ENCODE results near the gene CCDC3. TPM values are rescaled to one million over a fixed set of nuclear protein-coding genes. Genes with fewer than 3 reads are reported as not detected.

CCDC3 gene
- total RNA-seq, 1 experiment from 2014 or later: 2.8 TPM

- no peaks in the 10 kb centered on the region for H3K27me3 ChIP-seq (replicated peaks; ENCODE audit: insufficient read depth, low read depth, low read length, poor library complexity)
- POLR2A ChIA-PET (ENCODE audit: low non-redundant PET): no interaction called here
- H3K9me3 ChIP-seq (ENCODE audit: low read depth, low read length, poor library complexity, severe bottlenecking): no peaks in the 10 kb centered on the region
- CTCF ChIA-PET: no interaction called here
- H3K4me3 ChIP-seq (ENCODE audit: low read depth, low read length, poor library complexity, severe bottlenecking): no peak overlapping the region
- no peaks in the 10 kb centered on the region for H3K4me1 ChIP-seq (ENCODE audit: insufficient read depth, low read length, poor library complexity, severe bottlenecking)
- intact Hi-C loops (cut with micrococcal nuclease; ENCODE audit: unreplicated experiment): no loop called here
- no peaks in the 10 kb centered on the region for H3K36me3 ChIP-seq (ENCODE audit: insufficient read depth, low read length, poor library complexity, severe bottlenecking)
- no peak for TF ChIP-seq CTCF (conservative IDR thresholded peaks at IDR 0.05; ENCODE audit: low read depth, low read length)
- H3K27ac ChIP-seq (ENCODE audit: low read depth, low read length, poor library complexity, severe bottlenecking): no peak overlapping the region
- no TSS peak for BruUV-seq (replicated peaks)
- no peak for DNase-seq (ENCODE audit: low spot score)
These were observed 48.4 kb upstream of the CCDC3 start for GRCh38 chr10:13049774-13050420.

- no peak for DNase-seq (ENCODE audit: low spot score)
- H3K36me3 ChIP-seq (ENCODE audit: insufficient read depth, low read length, poor library complexity, severe bottlenecking): no peaks in the 10 kb centered on the region
- no peaks in the 10 kb centered on the region for H3K4me1 ChIP-seq (ENCODE audit: insufficient read depth, low read length, poor library complexity, severe bottlenecking)
- no peaks in the 10 kb centered on the region for H3K27me3 ChIP-seq (replicated peaks; ENCODE audit: insufficient read depth, low read depth, low read length, poor library complexity)
- H3K27ac ChIP-seq (ENCODE audit: low read depth, low read length, poor library complexity, severe bottlenecking): no peak overlapping the region
- ChIA-PET CTCF (no interaction called here), POLR2A (ENCODE audit: low non-redundant PET) (no interaction called here)
- TF ChIP-seq EZH2 (IDR thresholded peaks at IDR 0.05; ENCODE audit: borderline replicate concordance, low read depth, low read length, poor library complexity, severe bottlenecking) (no peak), CTCF (conservative IDR thresholded peaks at IDR 0.05; ENCODE audit: low read depth, low read length) (no peak)
- intact Hi-C loops (cut with micrococcal nuclease; ENCODE audit: unreplicated experiment): no loop called here
- no peaks in the 10 kb centered on the region for H3K9me3 ChIP-seq (ENCODE audit: low read depth, low read length, poor library complexity, severe bottlenecking)
- BruUV-seq (replicated peaks): no TSS peak
- no peak overlapping the region for H3K4me3 ChIP-seq (ENCODE audit: low read depth, low read length, poor library complexity, severe bottlenecking)
These were observed 47.2 kb upstream of the CCDC3 start for GRCh38 chr10:13048762-13049161.

GRCh38 chr10:13047529-13048206 is 46.2 kb upstream of the CCDC3 start:
- POLR2A ChIA-PET (ENCODE audit: low non-redundant PET): interaction anchor here (0.6 kb wide), 1 partner anchor 789 kb away, joined by 3 read pairs; no protein-coding TSS in a partner anchor
- intact Hi-C loops (cut with micrococcal nuclease; ENCODE audit: unreplicated experiment): no loop called here
- Histone ChIP-seq H3K27me3 (replicated peaks; ENCODE audit: insufficient read depth, low read depth, low read length, poor library complexity) (no peaks in the 10 kb centered on the region), H3K9me3 (ENCODE audit: low read depth, low read length, poor library complexity, severe bottlenecking) (no peaks in the 10 kb centered on the region), H3K4me3 (ENCODE audit: low read depth, low read length, poor library complexity, severe bottlenecking) (no peak overlapping the region), H3K27ac (ENCODE audit: low read depth, low read length, poor library complexity, severe bottlenecking) (no peak overlapping the region), H3K36me3 (ENCODE audit: insufficient read depth, low read length, poor library complexity, severe bottlenecking) (no peaks in the 10 kb centered on the region), H3K4me1 (ENCODE audit: insufficient read depth, low read length, poor library complexity, severe bottlenecking) (no peaks in the 10 kb centered on the region)
- CTCF ChIA-PET: no interaction called here
- no peak for DNase-seq (ENCODE audit: low spot score)
- BruUV-seq (replicated peaks): no TSS peak
- TF ChIP-seq CTCF (conservative IDR thresholded peaks at IDR 0.05; ENCODE audit: low read depth, low read length) (no peak), EZH2 (IDR thresholded peaks at IDR 0.05; ENCODE audit: borderline replicate concordance, low read depth, low read length, poor library complexity, severe bottlenecking) (no peak)
